K562 (cell line): ENCODE measurements around the gene C2orf92. TPM values are rescaled to one million over a fixed set of nuclear protein-coding genes. Genes with fewer than 3 reads are reported as not detected.
A peak's percentile ranks its signal among the peaks of the same experiment; 100 is the strongest.

Source experiments
- ETS2 ChIP-seq: IDR thresholded peaks from 2 replicates; pipeline ENCODE4 v1.6.1; 2016; ENCODE audit warnings: borderline replicate concordance, missing genetic modification characterization, mild to moderate bottlenecking, moderate library complexity, missing compliant biosample characterization; ENCODE audit not compliant: poor library complexity, severe bottlenecking
- HEY1 ChIP-seq: fragments of 250-450 bp; sonication (Bioruptor Pico); IDR thresholded peaks from 2 replicates; pipeline ENCODE4 v1.5.0; 2020; ENCODE audit warnings: mild to moderate bottlenecking, moderate library complexity, borderline replicate concordance
- KLF6 ChIP-seq: fragments of 250-450 bp; sonication (Bioruptor Pico); IDR thresholded peaks from 2 replicates; pipeline ENCODE4 v1.4.0; 2020; ENCODE audit warnings: mild to moderate bottlenecking, moderate library complexity, borderline replicate concordance
- NONO ChIP-seq, 2 experiments: fragments of 200-400 bp in 1 of 2; fragments of 450-650 bp in 1 of 2; formaldehyde crosslinking in 1 of 2; IDR thresholded peaks; 2 replicates each; pipeline ENCODE4 v1.6.1; 2017; ENCODE audit warnings: low read depth in 2 of 2, mild to moderate bottlenecking in 2 of 2, moderate library complexity in 2 of 2, low read length in 1 of 2
- POLR2G ChIP-seq: fragments of 200-400 bp; formaldehyde crosslinking; IDR thresholded peaks from 2 replicates; pipeline ENCODE4 v1.6.1; 2017; ENCODE audit warnings: low read depth, mild to moderate bottlenecking, antibody characterized with exemption, low read length, moderate library complexity
- PREB ChIP-seq: sonication (generic); formaldehyde crosslinking; IDR thresholded peaks from 2 replicates; pipeline ENCODE4 v1.8.1; 2023; ENCODE audit warnings: mild to moderate bottlenecking, missing genetic modification reagents
- REST ChIP-seq, 2 experiments: fragments of 450-650 bp; formaldehyde crosslinking in 1 of 2; IDR thresholded peaks; 2 replicates each; pipeline versions ENCODE4 v1.4.0 to v1.6.1; 2014 to 2020; ENCODE audit warnings: mild to moderate bottlenecking in 2 of 2, borderline replicate concordance in 1 of 2, low read depth in 1 of 2
- STAG1 ChIP-seq: sonication (generic); formaldehyde crosslinking; IDR thresholded peaks from 2 replicates; pipeline ENCODE4 v1.5.0; 2020; ENCODE audit warnings: missing genetic modification reagents, borderline replicate concordance
- TCF7 ChIP-seq: sonication (generic); IDR thresholded peaks from 2 replicates; pipeline ENCODE4 v1.6.1; 2016; ENCODE audit warnings: antibody characterized with exemption, borderline replicate concordance
- TSHZ1 ChIP-seq: fragments of 250-450 bp; sonication (Bioruptor Pico); IDR thresholded peaks from 2 replicates; pipeline ENCODE4 v1.4.0; 2020; ENCODE audit warnings: mild to moderate bottlenecking, moderate library complexity
- ZNF224 ChIP-seq: sonication (generic); formaldehyde crosslinking; IDR thresholded peaks from 2 replicates; pipeline ENCODE4 v1.8.0; 2022; ENCODE audit warnings: mild to moderate bottlenecking, missing genetic modification reagents
- ZNF274 ChIP-seq: IDR thresholded peaks from 2 replicates; pipeline ENCODE4 v1.6.1; 2011; ENCODE audit warnings: low read depth, mild to moderate bottlenecking, low read length, moderate library complexity, borderline replicate concordance
- ZNF79 ChIP-seq: fragments of 250-450 bp; sonication (Bioruptor Pico); IDR thresholded peaks from 2 replicates; pipeline ENCODE4 v1.4.0; 2020; ENCODE audit warnings: low read depth, mild to moderate bottlenecking, moderate library complexity
- polyA plus RNA-seq, 8 experiments: library from polyadenylated mRNA; depleted of rRNA in 4 of 8; stranded (reverse) in 5 of 8; unstranded in 3 of 8; fragments of >200 nt; fragmentation: Nextera tagmentation in 2 of 8; fragmentation: Illumina TruSeq in 1 of 8; extraction: Ambion mirVana in 2 of 8; extraction: Trizol in 1 of 8; gene quantifications; 2 replicates each; pipeline versions ENCODE4 v1.2.1 to v1.2.3, GENCODE V29; 2011 to 2014; ENCODE audit warnings: inconsistent platforms in 1 of 8, missing spikeins in 1 of 8
- total RNA-seq, 7 experiments: library from RNA; depleted of rRNA in 6 of 7; stranded (reverse); fragments of >200 nt in 6 of 7; fragmentation: Illumina TruSeq in 2 of 7; extraction: Trizol in 2 of 7; gene quantifications; 2 replicates each; pipeline versions ENCODE4 v1.2.1 to v1.2.3, GENCODE V29; 2011 to 2021; ENCODE audit warnings: low replicate concordance in 1 of 7

Gene C2orf92
- total and polyA plus RNA-seq, 9 of the 15 experiments (the other 6 are each of a cell fraction or from before 2014, with no cell fraction given): 0.65 to 6.8 (median 3.6) TPM

- peak; percentile 89 for TF ChIP-seq POLR2G
- TF ChIP-seq TCF7: no peak
- TF ChIP-seq PREB (CRISPR knock-in tag): 0 out of 2 replicates have a peak, but pooled peaks have one; percentile 81
- TF ChIP-seq ZNF224: no peak
- no peak for TF ChIP-seq ZNF79 (CRISPR knock-in tag)
- TF ChIP-seq KLF6 (CRISPR knock-in tag): no peak
- no peak for TF ChIP-seq ZNF274
- no peak; the same call in 1 of the 2 replicates for TF ChIP-seq REST (IDR thresholded peaks at IDR 0.05; ENCODE audit: borderline replicate concordance)
- TF ChIP-seq REST (CRISPR knock-in tag; IDR thresholded peaks at IDR 0.05; ENCODE audit: low read depth): no peak
- no peak for TF ChIP-seq TSHZ1 (CRISPR knock-in tag)
- TF ChIP-seq ETS2: no peak
- TF ChIP-seq NONO (IDR thresholded peaks at IDR 0.05; ENCODE audit: low read depth in 2 of 2, low read length in 1 of 2): peak in 1 of 2 experiments; percentile 16; a peak in 1 of 4 replicates
- 0 out of 2 replicates have a peak, but pooled peaks have one; percentile 56 for TF ChIP-seq HEY1
- TF ChIP-seq STAG1: no peak
Observed at GRCh38 chr2:97663962-97664635, 5.4 kb upstream of the C2orf92 start, which contains the start of gene ACTR1B (continued).
